Osteocyte (in vitro differentiated cells): ENCODE data around the gene ANKRD65. TPM values are rescaled to one million over a fixed set of nuclear protein-coding genes. Genes with fewer than 3 reads are reported as not detected.
A peak's percentile ranks its signal among the peaks of the same experiment; 100 is the strongest.
"Not testable (repeated sequence)": the region's sequence is repeated elsewhere in the genome, so short reads cannot be mapped to it uniquely, and the experiment has no call there.

Source experiments
- DNase-seq: peaks from one replicate; pipeline ENCODE4 v3.0.0; 2021; ENCODE audit warnings: mixed read lengths; ENCODE audit not compliant: unreplicated experiment; ENCODE audit errors: extremely low spot score
- H3K27ac Mint-ChIP-seq: one replicate; pipeline ENCODE4 v1.8.0; 2021; ENCODE audit warnings: mild to moderate bottlenecking, mixed read lengths; ENCODE audit not compliant: unreplicated experiment
- H3K27me3 Mint-ChIP-seq: one replicate; pipeline ENCODE4 v1.8.0; 2021; ENCODE audit warnings: mixed read lengths; ENCODE audit not compliant: unreplicated experiment
- H3K36me3 Mint-ChIP-seq: one replicate; pipeline ENCODE4 v1.8.0; 2021; ENCODE audit warnings: mixed read lengths; ENCODE audit not compliant: unreplicated experiment
- H3K4me1 Mint-ChIP-seq: one replicate; pipeline ENCODE4 v1.8.0; 2021; ENCODE audit warnings: mixed read lengths; ENCODE audit not compliant: unreplicated experiment
- H3K4me3 Mint-ChIP-seq: one replicate; pipeline ENCODE4 v1.8.0; 2021; ENCODE audit warnings: mild to moderate bottlenecking, moderate library complexity, mixed read lengths; ENCODE audit not compliant: unreplicated experiment
- H3K9me3 Mint-ChIP-seq: one replicate; pipeline ENCODE4 v1.8.0; 2021; ENCODE audit warnings: mixed read lengths; ENCODE audit not compliant: unreplicated experiment
- total RNA-seq: library from RNA; stranded (reverse); gene quantifications from 2 replicates; pipeline ENCODE4 v1.2.1, GENCODE V29; 2021
- TF ChIP-seq, protein P1 (sequence below): fragments of 200-600 bp; sonication (generic); IDR thresholded peaks from 2 replicates; pipeline ENCODE4 v1.5.0; 2021; ENCODE audit warnings: antibody characterized with exemption, mild to moderate bottlenecking, moderate library complexity

Gene ANKRD65
- total RNA-seq, 1 donor from 2014 or later, result 0.21 TPM

DNA sequence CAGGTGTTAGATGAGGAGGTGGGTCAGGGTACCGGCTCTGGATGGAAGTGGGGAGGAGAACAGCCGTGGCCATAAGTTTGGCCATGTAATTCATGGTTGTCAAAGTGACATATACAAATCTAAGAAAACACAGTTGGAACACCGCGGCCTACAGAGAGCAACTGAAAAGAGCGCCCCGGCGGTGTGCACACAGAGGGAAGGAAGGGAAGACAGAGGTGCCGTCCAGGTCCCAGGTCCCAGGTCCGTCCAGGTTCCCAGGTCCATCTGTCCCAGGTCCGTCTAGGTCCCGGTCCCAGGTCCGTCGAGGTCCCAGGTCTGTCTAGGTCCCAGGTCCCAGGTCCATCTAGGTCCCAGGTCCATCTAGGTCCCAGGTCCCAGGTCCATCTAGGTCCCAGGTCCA lies 9.4 kb downstream of the ANKRD65 start:
- peaks cover 7% of the 10 kb centered on the region for H3K9me3 Mint-ChIP-seq
- TF ChIP-seq, protein P1, sequence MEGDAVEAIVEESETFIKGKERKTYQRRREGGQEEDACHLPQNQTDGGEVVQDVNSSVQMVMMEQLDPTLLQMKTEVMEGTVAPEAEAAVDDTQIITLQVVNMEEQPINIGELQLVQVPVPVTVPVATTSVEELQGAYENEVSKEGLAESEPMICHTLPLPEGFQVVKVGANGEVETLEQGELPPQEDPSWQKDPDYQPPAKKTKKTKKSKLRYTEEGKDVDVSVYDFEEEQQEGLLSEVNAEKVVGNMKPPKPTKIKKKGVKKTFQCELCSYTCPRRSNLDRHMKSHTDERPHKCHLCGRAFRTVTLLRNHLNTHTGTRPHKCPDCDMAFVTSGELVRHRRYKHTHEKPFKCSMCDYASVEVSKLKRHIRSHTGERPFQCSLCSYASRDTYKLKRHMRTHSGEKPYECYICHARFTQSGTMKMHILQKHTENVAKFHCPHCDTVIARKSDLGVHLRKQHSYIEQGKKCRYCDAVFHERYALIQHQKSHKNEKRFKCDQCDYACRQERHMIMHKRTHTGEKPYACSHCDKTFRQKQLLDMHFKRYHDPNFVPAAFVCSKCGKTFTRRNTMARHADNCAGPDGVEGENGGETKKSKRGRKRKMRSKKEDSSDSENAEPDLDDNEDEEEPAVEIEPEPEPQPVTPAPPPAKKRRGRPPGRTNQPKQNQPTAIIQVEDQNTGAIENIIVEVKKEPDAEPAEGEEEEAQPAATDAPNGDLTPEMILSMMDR, result no peak
- no peak overlapping the region for H3K4me3 Mint-ChIP-seq
- H3K27me3 Mint-ChIP-seq, result no peaks in the 10 kb centered on the region
- H3K27ac Mint-ChIP-seq, result no peak overlapping the region
- no peak for DNase-seq
- no peaks in the 10 kb centered on the region for H3K36me3 Mint-ChIP-seq
- peaks cover 18% of the 10 kb centered on the region for H3K4me1 Mint-ChIP-seq

DNA sequence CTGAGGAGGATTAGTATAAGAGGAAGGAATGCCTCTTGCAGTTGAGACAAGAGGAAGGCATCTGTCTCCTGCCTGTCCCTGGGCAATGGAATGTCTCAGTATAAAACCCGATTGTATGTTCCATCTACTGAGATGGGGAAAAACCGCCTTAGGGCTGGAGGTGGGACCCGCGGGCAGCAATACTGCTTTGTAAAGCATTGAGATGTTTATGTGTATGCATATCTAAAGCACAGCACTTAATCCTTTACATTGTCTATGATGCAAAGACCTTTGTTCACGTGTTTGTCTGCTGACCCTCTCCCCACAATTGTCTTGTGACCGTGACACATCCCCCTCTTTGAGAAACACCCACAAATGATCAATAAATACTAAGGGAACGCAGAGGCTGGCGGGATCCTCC lies 10.8 kb downstream of the ANKRD65 start:
- not testable (repeated sequence) for H3K4me3 Mint-ChIP-seq, H3K36me3 Mint-ChIP-seq, H3K27ac Mint-ChIP-seq, DNase-seq, H3K27me3 Mint-ChIP-seq, H3K9me3 Mint-ChIP-seq
- peaks cover 24% of the 10 kb centered on the region for H3K4me1 Mint-ChIP-seq

DNA sequence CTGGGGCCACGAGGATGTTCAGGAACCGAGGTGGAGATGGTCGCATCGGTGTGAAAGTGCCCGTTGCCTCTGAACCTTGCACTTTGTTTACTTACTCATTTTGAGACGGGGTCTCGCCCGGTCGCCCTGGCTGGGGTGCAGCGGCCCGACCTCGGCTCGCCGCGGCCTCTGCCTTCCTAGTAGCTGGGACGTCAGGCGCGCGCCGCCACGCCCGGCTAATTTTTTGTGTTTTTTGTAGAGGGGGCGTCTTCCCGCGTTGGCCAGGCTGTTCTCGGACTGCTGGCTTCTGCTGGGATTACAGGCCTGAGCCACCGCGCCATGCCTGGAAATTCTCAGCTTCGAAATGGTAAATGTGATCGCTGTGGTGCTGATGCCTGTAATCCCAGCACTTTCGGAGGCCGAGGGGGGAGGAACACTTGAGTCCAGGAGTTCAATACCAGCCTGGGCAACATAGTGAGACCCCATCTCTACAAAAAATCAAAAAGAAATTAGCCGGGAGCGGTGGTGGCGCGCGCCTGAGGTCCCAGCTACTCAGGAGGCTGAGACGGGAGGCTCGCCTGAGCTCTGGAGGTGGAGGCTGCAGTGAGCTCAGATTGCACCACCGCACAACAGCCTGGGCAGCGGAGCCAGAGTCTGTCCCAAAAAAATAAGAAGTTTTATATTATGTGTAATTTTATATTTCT lies 13.3 kb downstream of the ANKRD65 start:
- Mint-ChIP-seq H3K27me3 (no peaks in the 10 kb centered on the region), H3K36me3 (peaks cover 13% of the 10 kb centered on the region), H3K9me3 (peaks cover 7% of the 10 kb centered on the region), H3K4me3 (peak overlapping the region; percentile 80), H3K4me1 (peaks cover 24% of the 10 kb centered on the region), H3K27ac (peak overlapping the region; percentile 77)
- no peak for DNase-seq
- TF ChIP-seq, protein P1, result peak; percentile 8

DNA sequence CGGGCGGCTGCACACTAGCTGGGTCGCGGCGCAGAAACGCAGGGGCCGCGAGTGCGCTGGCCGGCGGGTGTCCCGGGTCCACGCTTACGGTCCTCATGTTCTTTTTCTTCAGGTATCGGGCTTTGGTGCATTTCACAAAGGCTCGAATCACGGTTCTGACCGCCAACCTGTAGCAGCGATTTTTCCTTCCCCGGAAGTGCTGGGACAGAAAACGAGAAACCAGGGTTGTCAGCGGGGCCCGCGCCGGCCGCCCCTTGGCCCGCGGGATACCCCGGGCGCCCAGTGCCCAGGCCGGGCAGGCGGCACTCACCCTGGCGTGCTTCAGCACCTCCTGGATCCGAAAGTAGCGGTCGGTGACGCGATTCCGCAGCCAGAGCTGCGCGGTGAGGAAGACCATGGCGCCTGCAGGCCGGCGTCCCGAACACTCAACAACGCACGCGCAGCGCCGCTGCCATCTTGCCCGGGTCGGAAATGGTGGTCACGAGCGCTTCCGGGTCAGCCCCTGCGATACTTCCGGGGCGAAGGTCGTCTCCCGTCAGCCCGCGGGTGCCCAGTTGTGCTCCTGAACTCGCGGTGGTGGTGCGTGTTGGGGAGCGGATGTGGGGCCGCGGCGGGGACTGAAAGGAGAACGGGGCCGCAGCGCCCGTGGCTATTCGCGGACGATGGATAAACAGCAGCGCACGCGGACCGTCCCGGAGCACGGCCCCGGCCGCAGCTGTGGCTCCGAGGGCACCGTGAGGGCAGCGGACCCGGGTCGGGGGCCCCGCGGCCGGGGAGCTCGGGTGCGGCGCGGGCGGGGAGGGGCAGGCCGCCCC lies 14.0 kb downstream of the ANKRD65 start, which contains the start of gene MRPL20:
Gene MRPL20 (minus strand): TSS at position 473 of the 815 bp plus-strand sequence. CDS start 76 bp downstream, at position 397.
- DNase-seq, result peak; percentile 94
- H3K27ac Mint-ChIP-seq, result peak within 1 kb of the TSS; percentile 83
- peaks cover 17% of the 10 kb centered on the region for H3K36me3 Mint-ChIP-seq
- H3K4me3 Mint-ChIP-seq, result peak within 1 kb of the TSS; percentile 86
- TF ChIP-seq, protein P1, result no peak
- peaks cover 26% of the 10 kb centered on the region for H3K4me1 Mint-ChIP-seq
- no peaks in the 10 kb centered on the region for H3K27me3 Mint-ChIP-seq
- no peaks in the 10 kb centered on the region for H3K9me3 Mint-ChIP-seq

GRCh38 chr1:1406101-1406820 lies 14.8 kb downstream of the ANKRD65 start:
- H3K27ac Mint-ChIP-seq, result peak overlapping the region; percentile 54
- TF ChIP-seq, protein P1, result no peak
- peaks cover 22% of the 10 kb centered on the region for H3K36me3 Mint-ChIP-seq
- peaks cover 31% of the 10 kb centered on the region for H3K4me1 Mint-ChIP-seq
- H3K4me3 Mint-ChIP-seq, result peak overlapping the region; percentile 86
- no peaks in the 10 kb centered on the region for H3K27me3 Mint-ChIP-seq
- DNase-seq, result no peak
- no peaks in the 10 kb centered on the region for H3K9me3 Mint-ChIP-seq
